Loucy (cell line): ENCODE data around the gene PRKN.

Experiments used
- H2AFZ ChIP-seq: fragments of 200-600 bp; sonication (generic); 2 replicates; pipeline ENCODE4 v1.6.0; 2016; ENCODE audit warnings: antibody characterized with exemption, mild to moderate bottlenecking, low read length, moderate library complexity
- H3F3A ChIP-seq: fragments of 200-600 bp; 2 replicates; pipeline ENCODE4 v1.6.0; 2016; ENCODE audit warnings: antibody characterized with exemption, low read depth, mild to moderate bottlenecking
- H3K27me3 ChIP-seq: fragments of 200-600 bp; sonication (generic); 2 replicates; pipeline ENCODE4 v1.6.1; 2014; ENCODE audit warnings: low read length, mild to moderate bottlenecking; ENCODE audit not compliant: insufficient read depth, poor library complexity, severe bottlenecking
- H3K36me3 ChIP-seq: fragments of 200-600 bp; sonication (generic); 2 replicates; pipeline ENCODE4 v1.6.1; 2016; ENCODE audit warnings: low read length; ENCODE audit not compliant: insufficient read depth
- H3K4me1 ChIP-seq: fragments of 200-600 bp; sonication (generic); 2 replicates; pipeline ENCODE4 v1.5.1; 2014; ENCODE audit warnings: low read length, mild to moderate bottlenecking; ENCODE audit not compliant: insufficient read depth, poor library complexity, severe bottlenecking
- H3K4me2 ChIP-seq: fragments of 200-600 bp; sonication (generic); 2 replicates; pipeline ENCODE4 v1.6.0; 2014; ENCODE audit warnings: antibody characterized with exemption, low read length, low read depth, mild to moderate bottlenecking; ENCODE audit not compliant: poor library complexity, severe bottlenecking
- H3K4me3 ChIP-seq: fragments of 200-600 bp; sonication (generic); 2 replicates; pipeline ENCODE4 v1.5.1; 2014; ENCODE audit warnings: low read length, mild to moderate bottlenecking, mixed read lengths; ENCODE audit not compliant: poor library complexity, severe bottlenecking
- H3K79me2 ChIP-seq: fragments of 200-600 bp; sonication (generic); 2 replicates; pipeline ENCODE4 v1.6.1; 2014; ENCODE audit warnings: low read length; ENCODE audit not compliant: insufficient read depth
- H3K9ac ChIP-seq: fragments of 200-600 bp; sonication (generic); 2 replicates; pipeline ENCODE4 v1.6.0; 2014; ENCODE audit warnings: mild to moderate bottlenecking, low read depth, low read length, moderate library complexity; ENCODE audit not compliant: poor library complexity, severe bottlenecking
- H3K9me2 ChIP-seq: fragments of 200-600 bp; sonication (generic); replicated peaks from 2 replicates; pipeline ENCODE4 v1.6.1; 2016; ENCODE audit warnings: low read depth, low read length, mixed read lengths
- H3K9me3 ChIP-seq: fragments of 200-600 bp; sonication (generic); 2 replicates; pipeline ENCODE4 v1.6.1; 2014; ENCODE audit warnings: mild to moderate bottlenecking, antibody characterized with exemption, low read length, low read depth; ENCODE audit not compliant: insufficient read depth
- H4K20me1 ChIP-seq: fragments of 200-600 bp; sonication (generic); 2 replicates; pipeline ENCODE4 v1.6.0; 2014; ENCODE audit warnings: antibody characterized with exemption, low read length, mild to moderate bottlenecking; ENCODE audit not compliant: insufficient read depth, poor library complexity, severe bottlenecking
- EZH2phosphoT487 ChIP-seq: fragments of 200-600 bp; IDR thresholded peaks from 2 replicates; pipeline ENCODE4 v1.6.1; 2018; ENCODE audit warnings: antibody characterized with exemption, mild to moderate bottlenecking, moderate library complexity, borderline replicate concordance
- TF ChIP-seq, protein P1 (sequence below): fragments of 200-600 bp; sonication (generic); conservative IDR thresholded peaks from 2 replicates; pipeline ENCODE4 v1.5.1; 2014; ENCODE audit warnings: mild to moderate bottlenecking, antibody characterized with exemption, low read length

PRKN gene

GRCh38 chr6:162332365-162332764, 395.2 kb downstream of the PRKN start:
- Histone ChIP-seq H3K9me2 (no peaks in the 10 kb centered on the region), H4K20me1 (no peaks in the 10 kb centered on the region), H3K79me2 (no peaks in the 10 kb centered on the region), H2AFZ (no peak overlapping the region), H3K9me3 (no peaks in the 10 kb centered on the region), H3K9ac (no peak overlapping the region), H3K4me3 (no peak overlapping the region), H3K27me3 (no peaks in the 10 kb centered on the region), H3K36me3 (no peaks in the 10 kb centered on the region), H3F3A (no peaks in the 10 kb centered on the region), H3K4me1 (no peaks in the 10 kb centered on the region), H3K4me2 (no peak overlapping the region)
- TF ChIP-seq, protein P1, sequence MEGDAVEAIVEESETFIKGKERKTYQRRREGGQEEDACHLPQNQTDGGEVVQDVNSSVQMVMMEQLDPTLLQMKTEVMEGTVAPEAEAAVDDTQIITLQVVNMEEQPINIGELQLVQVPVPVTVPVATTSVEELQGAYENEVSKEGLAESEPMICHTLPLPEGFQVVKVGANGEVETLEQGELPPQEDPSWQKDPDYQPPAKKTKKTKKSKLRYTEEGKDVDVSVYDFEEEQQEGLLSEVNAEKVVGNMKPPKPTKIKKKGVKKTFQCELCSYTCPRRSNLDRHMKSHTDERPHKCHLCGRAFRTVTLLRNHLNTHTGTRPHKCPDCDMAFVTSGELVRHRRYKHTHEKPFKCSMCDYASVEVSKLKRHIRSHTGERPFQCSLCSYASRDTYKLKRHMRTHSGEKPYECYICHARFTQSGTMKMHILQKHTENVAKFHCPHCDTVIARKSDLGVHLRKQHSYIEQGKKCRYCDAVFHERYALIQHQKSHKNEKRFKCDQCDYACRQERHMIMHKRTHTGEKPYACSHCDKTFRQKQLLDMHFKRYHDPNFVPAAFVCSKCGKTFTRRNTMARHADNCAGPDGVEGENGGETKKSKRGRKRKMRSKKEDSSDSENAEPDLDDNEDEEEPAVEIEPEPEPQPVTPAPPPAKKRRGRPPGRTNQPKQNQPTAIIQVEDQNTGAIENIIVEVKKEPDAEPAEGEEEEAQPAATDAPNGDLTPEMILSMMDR: no peak
- TF ChIP-seq EZH2phosphoT487: no peak

GRCh38 chr6:162331911-162332310, 395.7 kb downstream of the PRKN start:
- Histone ChIP-seq H3K4me1 (no peaks in the 10 kb centered on the region), H3K79me2 (no peaks in the 10 kb centered on the region), H2AFZ (no peak overlapping the region), H3K27me3 (no peaks in the 10 kb centered on the region), H3K36me3 (no peaks in the 10 kb centered on the region), H3K4me2 (no peak overlapping the region), H3K9me3 (no peaks in the 10 kb centered on the region), H3K9ac (no peak overlapping the region), H4K20me1 (no peaks in the 10 kb centered on the region), H3K4me3 (no peak overlapping the region), H3K9me2 (no peaks in the 10 kb centered on the region), H3F3A (no peaks in the 10 kb centered on the region)
- TF ChIP-seq EZH2phosphoT487: no peak
- TF ChIP-seq, protein P1: no peak

DNA sequence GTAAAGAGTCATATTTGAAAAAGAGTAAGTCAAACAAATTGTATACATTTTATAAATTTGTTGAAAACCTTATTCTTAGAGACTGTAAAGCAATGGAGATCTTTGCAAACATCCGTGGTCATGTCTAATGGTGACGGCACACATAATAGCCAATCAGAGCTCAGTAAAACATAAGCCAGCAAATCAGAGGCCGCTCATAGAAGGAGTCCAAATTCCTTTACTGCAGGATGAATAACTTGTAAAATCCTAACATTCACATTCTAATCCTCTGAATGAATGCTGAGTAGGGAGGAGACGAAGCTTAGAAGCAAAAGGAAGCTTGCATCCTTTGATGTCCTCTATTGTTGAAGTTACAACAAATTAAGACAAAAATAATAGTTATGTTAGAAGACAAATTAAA, 401.7 kb downstream of the PRKN start:
- no peak overlapping the region for H2AFZ ChIP-seq
- no peaks in the 10 kb centered on the region for H3K36me3 ChIP-seq
- no peak overlapping the region for H3K4me2 ChIP-seq
- no peak overlapping the region for H3K9ac ChIP-seq
- H3K79me2 ChIP-seq: no peaks in the 10 kb centered on the region
- H3K27me3 ChIP-seq: no peaks in the 10 kb centered on the region
- no peak overlapping the region for H3K4me3 ChIP-seq
- TF ChIP-seq, protein P1: no peak
- no peak for TF ChIP-seq EZH2phosphoT487
- H4K20me1 ChIP-seq: no peaks in the 10 kb centered on the region
- H3K9me2 ChIP-seq: no peaks in the 10 kb centered on the region
- H3F3A ChIP-seq: no peaks in the 10 kb centered on the region
- peaks cover 9% of the 10 kb centered on the region; the same call in 1 of the 2 replicates for H3K9me3 ChIP-seq
- no peaks in the 10 kb centered on the region for H3K4me1 ChIP-seq
